Panc1 (cell line): ENCODE measurements around the gene FOXN4.

Experiments
- CTCF ChIP-seq: fragments of 450-650 bp; IDR thresholded peaks from 2 replicates; pipeline ENCODE4 v1.5.1; 2017; ENCODE audit warnings: mild to moderate bottlenecking
- POLR2AphosphoS5 ChIP-seq: IDR thresholded peaks from 2 replicates; pipeline ENCODE4 v1.6.1; 2012; ENCODE audit warnings: mild to moderate bottlenecking, low read depth, low read length, moderate library complexity
- REST ChIP-seq, 2 experiments: IDR thresholded peaks; 2 replicates each; pipeline ENCODE4 v1.6.1; 2011 to 2012; ENCODE audit warnings: low read depth in 2 of 2, control low read depth in 1 of 2, low read length in 1 of 2, mild to moderate bottlenecking in 1 of 2, moderate library complexity in 1 of 2; ENCODE audit not compliant: insufficient read depth in 1 of 2
- SIN3A ChIP-seq: IDR thresholded peaks from 2 replicates; pipeline ENCODE4 v1.6.1; 2012; ENCODE audit warnings: low read depth, mild to moderate bottlenecking, low read length, moderate library complexity, borderline replicate concordance; ENCODE audit not compliant: insufficient read depth

GRCh38 chr12:109299849-109300248, 9.2 kb downstream of the FOXN4 start:
- TF ChIP-seq POLR2AphosphoS5 (no peak), CTCF (no peak), REST (IDR thresholded peaks at IDR 0.05; ENCODE audit: insufficient read depth in 1 of 2, low read depth in 2 of 2, low read length in 1 of 2) (no peak), SIN3A (no peak)
